ENCODE measurements around the gene RABL2B. TPM values are rescaled to one million over a fixed set of nuclear protein-coding genes. Genes with fewer than 3 reads are reported as not detected.

Gene RABL2B
- total RNA-seq, 4 donors from 2014 or later: 9.5 to 17.7 (median 14.3) TPM

DNA sequence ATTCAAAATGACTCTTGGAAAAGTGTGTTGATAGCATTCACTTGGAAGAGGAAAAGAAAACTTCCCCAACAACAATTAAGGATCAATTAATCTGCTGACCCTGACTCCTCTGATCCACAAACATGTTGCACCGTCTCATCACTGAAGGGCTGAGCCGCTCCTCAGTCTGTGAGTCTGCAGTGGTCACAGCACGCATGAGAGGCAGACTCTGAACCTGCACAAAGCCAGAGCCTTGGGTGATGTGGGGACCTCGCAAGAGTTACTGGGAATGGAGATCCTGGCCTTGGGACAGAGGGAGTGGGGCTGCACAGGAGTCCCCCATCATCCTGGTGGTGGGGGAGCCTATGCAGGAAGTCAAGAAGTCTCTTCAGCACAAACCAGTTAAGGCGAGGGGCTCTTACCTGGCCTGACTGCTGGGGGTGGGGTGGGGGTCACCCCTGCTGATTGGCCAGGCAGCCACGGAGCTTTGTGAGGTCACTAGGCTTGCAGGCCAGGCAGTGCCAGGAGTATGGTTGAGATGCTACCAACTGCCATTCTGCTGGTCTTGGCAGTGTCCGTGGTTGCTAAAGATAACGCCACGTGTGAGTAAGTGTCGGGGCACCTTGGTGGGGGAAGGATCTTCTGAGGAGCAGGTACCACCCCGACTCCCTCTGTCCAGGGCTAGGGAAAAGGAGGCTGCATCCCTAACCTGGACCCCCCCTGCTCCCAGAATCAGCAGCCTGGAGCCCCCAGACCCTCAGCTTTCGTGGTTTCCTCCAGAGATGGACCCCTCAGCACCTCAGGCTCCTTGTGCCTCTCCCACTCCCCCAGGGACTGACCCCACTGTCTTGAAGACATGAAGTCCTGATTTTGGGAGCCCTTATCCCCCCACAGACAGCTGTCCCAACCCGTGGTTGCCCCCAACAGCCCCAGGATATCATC lies 45.4 kb downstream of the RABL2B start, which contains the start of gene ACR:
ACR (plus strand) TSS at position 477 of the 921 bp plus-strand sequence; CDS start at position 509, 32 bp downstream.
- TF ChIP-seq POLR2A (IDR thresholded peaks at IDR 0.05): no peak
- no peak for TF ChIP-seq CTCF (IDR thresholded peaks at IDR 0.05)
- no peak within 1 kb of the TSS for H3K4me3 ChIP-seq (ENCODE audit: low read depth, poor library complexity, severe bottlenecking)
- DNase-seq (ENCODE audit: low spot score in 2 of 2): peak; percentile 3 to 76
- WGBS, 2 donors: 75 to 88% methylated on average over 13 of the region's 13 CpGs
- intact Hi-C loops (cut with DNase I; ENCODE audit: low total_unique reads): no loop called here

DNA sequence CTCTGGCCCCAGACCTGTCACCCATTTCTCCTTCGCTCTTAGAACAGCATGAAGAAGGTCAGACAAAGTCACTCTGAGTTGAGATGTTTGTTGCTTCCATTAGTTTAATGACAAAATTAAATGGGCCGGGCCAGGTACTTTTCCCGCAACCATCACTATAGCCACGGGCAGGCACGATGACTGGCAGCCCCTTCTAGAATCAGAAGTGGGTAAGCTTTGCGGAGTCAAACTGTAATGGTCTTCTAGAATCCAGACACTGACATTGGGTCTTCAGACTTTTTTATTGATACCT lies 47.8 kb downstream of the RABL2B start:
- DNase-seq (ENCODE audit: low spot score in 2 of 2): no peak
- intact Hi-C loops (cut with DNase I; ENCODE audit: low total_unique reads): no loop called here
- 76 to 88% methylated on average over 6 of the region's 6 CpGs for WGBS, 2 donors

DNA sequence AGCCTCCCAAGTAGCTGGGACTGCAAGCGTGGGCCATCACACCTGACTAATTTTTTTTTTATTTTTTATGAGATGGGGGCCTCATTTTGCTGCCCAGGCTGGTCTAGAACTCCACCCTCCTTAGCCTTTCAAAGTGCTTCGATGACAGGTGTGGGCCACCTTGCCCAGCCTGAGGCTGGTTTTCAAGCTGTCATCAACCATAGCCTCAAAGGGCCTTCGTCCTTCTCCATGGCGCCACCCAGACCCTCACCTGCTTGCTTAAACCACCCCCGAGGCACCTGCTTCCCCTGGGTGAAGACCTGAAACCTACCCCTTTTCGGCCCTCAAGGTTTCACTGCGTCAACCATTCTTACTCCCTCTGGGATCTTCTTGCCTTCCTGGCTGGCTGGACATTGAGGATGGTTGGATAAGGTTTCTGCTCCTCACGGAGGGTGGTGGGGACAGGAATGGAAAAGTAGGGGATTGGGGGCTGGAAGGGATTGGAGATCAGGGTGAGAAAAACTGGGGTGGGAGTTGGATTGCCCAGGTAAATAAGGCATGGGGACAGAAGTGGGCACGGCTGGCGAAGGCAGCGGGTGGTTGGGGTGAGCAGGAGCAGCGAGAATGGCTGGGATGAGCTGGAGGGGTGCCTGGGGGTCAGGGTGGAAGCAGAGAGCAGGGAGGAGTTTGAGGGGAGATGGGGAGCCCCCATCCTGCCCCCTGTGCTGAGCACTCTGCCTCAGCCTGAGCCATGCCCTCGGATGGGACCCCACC lies 48.3 kb downstream of the RABL2B start:
- intact Hi-C loops (cut with DNase I; ENCODE audit: low total_unique reads): no loop called here
- WGBS, 2 donors: 88 to 90% methylated on average over 13 of the region's 13 CpGs
- H3K4me3 ChIP-seq (ENCODE audit: low read depth, poor library complexity, severe bottlenecking): no peak overlapping the region
- DNase-seq (ENCODE audit: low spot score in 2 of 2): peak in 1 of 2 donors; percentile 77
- TF ChIP-seq POLR2A (IDR thresholded peaks at IDR 0.05) (no peak), CTCF (IDR thresholded peaks at IDR 0.05) (no peak)

More for the DNA sequence above, 47.8 kb downstream of the RABL2B start:
- TF ChIP-seq POLR2A (IDR thresholded peaks at IDR 0.05) (no peak), CTCF (IDR thresholded peaks at IDR 0.05) (no peak)
- no peak overlapping the region for H3K4me3 ChIP-seq (ENCODE audit: low read depth, poor library complexity, severe bottlenecking)

DNA sequence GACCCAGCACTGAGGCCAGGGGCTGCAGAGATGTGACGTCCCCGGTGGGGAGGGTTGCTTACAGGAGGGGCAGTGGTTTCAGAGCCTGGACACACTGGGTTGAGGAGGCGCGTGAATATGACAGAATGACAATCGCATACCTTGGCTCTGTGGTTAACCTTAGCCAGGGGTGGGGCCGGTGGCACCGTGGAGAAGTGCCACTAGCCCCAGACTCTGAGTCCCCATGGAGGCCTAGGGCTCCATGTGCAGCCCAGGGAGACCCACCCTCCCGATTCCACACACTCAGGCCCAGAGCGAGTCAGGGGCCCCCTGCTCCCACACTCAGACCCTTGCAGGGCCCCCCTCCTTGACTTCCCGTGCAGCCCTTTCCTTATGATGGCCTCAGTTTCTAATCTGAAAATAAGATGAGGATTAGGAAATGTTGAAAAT lies 49.1 kb downstream of the RABL2B start:
- H3K4me3 ChIP-seq (ENCODE audit: low read depth, poor library complexity, severe bottlenecking): no peak overlapping the region
- 87 to 89% methylated on average over 10 of the region's 10 CpGs for WGBS, 2 donors
- intact Hi-C loops (cut with DNase I; ENCODE audit: low total_unique reads): no loop called here
- TF ChIP-seq POLR2A (IDR thresholded peaks at IDR 0.05) (no peak), CTCF (IDR thresholded peaks at IDR 0.05) (no peak)
- DNase-seq (ENCODE audit: low spot score in 2 of 2): peak in 1 of 2 donors; percentile 63

- 44 to 46% methylated on average over 22 of the region's 22 CpGs for WGBS, 2 donors
- DNase-seq (ENCODE audit: low spot score in 2 of 2): peak in 1 of 2 donors; percentile 78
- intact Hi-C loops (cut with DNase I; ENCODE audit: low total_unique reads): no loop called here
- TF ChIP-seq CTCF (IDR thresholded peaks at IDR 0.05) (no peak), POLR2A (IDR thresholded peaks at IDR 0.05) (no peak)
- H3K4me3 ChIP-seq (ENCODE audit: low read depth, poor library complexity, severe bottlenecking): no peak overlapping the region
Measured at GRCh38 chr22:50733521-50734342, 49.7 kb downstream of the RABL2B start.
